K562 (cell line): ENCODE data around the gene N4BP2L1. TPM values are rescaled to one million over a fixed set of nuclear protein-coding genes. Genes with fewer than 3 reads are reported as not detected.

Experiments used
- ATAC-seq: fragments of 200-7000 bp; cut with Tn5 transposase; 3 replicates; pipeline ENCODE4 v1.9.1; 2020; ENCODE audit warnings: moderate library complexity
- BruUV-seq: library from RNA; stranded (reverse); fragments of 400-500 nt; replicated peaks from 2 replicates; lab custom pipeline; 2021; lab: Mats Ljungman, UMichigan
- CTCF ChIA-PET: fragments of 300-600 bp; formaldehyde crosslinking; extraction: SDS; loops from one replicate; lab custom pipeline; 2021; ENCODE audit warnings: low intra/inter-chr PET ratio; lab: Yijun Ruan, JAX
- POLR2A ChIA-PET: fragments of 300-600, 350-650 bp; sonication (Branson Sonifier 250); formaldehyde crosslinking; extraction: SDS; loops from one replicate; lab custom pipeline; 2021; ENCODE audit warnings: antibody characterized with exemption, inconsistent platforms; lab: Yijun Ruan, JAX
- DNase-seq, 4 experiments: peaks; one replicate each; pipeline versions ENCODE4 v3.0.0 to v3.0.0-alpha.2; 2011 to 2018; ENCODE audit warnings: low spot score in 3 of 4, mixed read lengths in 3 of 4; ENCODE audit errors: extremely low read depth in 1 of 4
- FAIRE-seq: peaks from 2 replicates; lab custom pipeline; 2011; peaks lifted over from hg19 to GRCh38; lab: Jason Lieb, UNC
- H2AFZ ChIP-seq: 2 replicates; pipeline ENCODE4 v1.6.0; 2011; ENCODE audit warnings: low read depth, low read length, control low read depth, inconsistent platforms
- H3K27ac ChIP-seq: fragments of 200-600 bp; 3 replicates; pipeline ENCODE4 v1.8.0; 2011; ENCODE audit warnings: low read depth, mild to moderate bottlenecking, control low read depth, inconsistent platforms, low read length, moderate library complexity, mixed read lengths; ENCODE audit errors: extremely low read depth
- H3K27me3 ChIP-seq, 2 experiments: fragments of 300-600 bp in 1 of 2; 2 replicates in 1 of 2; 3 replicates in 1 of 2; pipeline versions ENCODE4 v1.6.0 to v1.8.0; 2011; ENCODE audit warnings: inconsistent platforms in 2 of 2, low read length in 2 of 2, mild to moderate bottlenecking in 1 of 2, mixed read lengths in 1 of 2, moderate library complexity in 1 of 2; ENCODE audit not compliant: control insufficient read depth in 2 of 2, insufficient read depth in 2 of 2
- H3K36me3 ChIP-seq: fragments of 300-600 bp; 3 replicates; pipeline ENCODE4 v1.8.0; 2011; ENCODE audit warnings: mild to moderate bottlenecking, low read length, inconsistent platforms; ENCODE audit not compliant: control insufficient read depth, insufficient read depth
- H3K4me1 ChIP-seq, 2 experiments: fragments of 200-600 bp in 1 of 2; replicated peaks in 1 of 2; 2 replicates in 1 of 2; 3 replicates in 1 of 2; pipeline versions ENCODE4 v1.5.1 to v1.8.0; 2011; ENCODE audit warnings: inconsistent platforms in 2 of 2, low read length in 2 of 2, mild to moderate bottlenecking in 1 of 2, mixed read lengths in 1 of 2, moderate library complexity in 1 of 2; ENCODE audit not compliant: control insufficient read depth in 2 of 2, insufficient read depth in 2 of 2
- H3K4me2 ChIP-seq: 2 replicates; pipeline ENCODE4 v1.6.1; 2011; ENCODE audit warnings: low read length, control low read depth, inconsistent platforms, mixed read lengths; ENCODE audit not compliant: insufficient read depth
- H3K4me3 ChIP-seq: fragments of 200-600 bp; sonication (generic), shearing (Covaris generic); 2 replicates; pipeline ENCODE4 v1.5.1; 2016; ENCODE audit warnings: control low read depth, inconsistent platforms
- H3K79me2 ChIP-seq: fragments of 200-600 bp; 3 replicates; pipeline ENCODE4 v1.8.0; 2011; ENCODE audit warnings: low read length, inconsistent platforms; ENCODE audit not compliant: control insufficient read depth, insufficient read depth
- H3K9ac ChIP-seq, 2 experiments: 2 replicates each; pipeline versions ENCODE4 v1.6.0 to v1.6.1; 2011; ENCODE audit warnings: low read depth in 2 of 2, low read length in 2 of 2, control low read depth in 1 of 2, inconsistent platforms in 1 of 2, mild to moderate bottlenecking in 1 of 2, mixed read lengths in 1 of 2; ENCODE audit not compliant: insufficient read depth in 1 of 2
- H3K9me1 ChIP-seq: one replicate; pipeline ENCODE4 v1.6.0; 2011; ENCODE audit warnings: inconsistent platforms, mild to moderate bottlenecking, low read length, moderate library complexity; ENCODE audit not compliant: control insufficient read depth, insufficient read depth
- H3K9me3 ChIP-seq: replicated peaks from 2 replicates; pipeline ENCODE4 v1.5.1; 2011; ENCODE audit warnings: low read depth, low read length, inconsistent platforms; ENCODE audit not compliant: control insufficient read depth, insufficient read depth
- H4K20me1 ChIP-seq: replicated peaks from 2 replicates; pipeline ENCODE4 v1.6.1; 2011; ENCODE audit warnings: low read length, inconsistent platforms, mixed read lengths; ENCODE audit not compliant: control insufficient read depth, insufficient read depth
- ARHGAP35 ChIP-seq: fragments of 450-650 bp; IDR thresholded peaks from 2 replicates; pipeline ENCODE4 v1.6.1; 2018; ENCODE audit not compliant: partially characterized antibody
- EGR1 ChIP-seq: fragments of 450-650 bp; conservative IDR thresholded peaks from 2 replicates; pipeline ENCODE4 v1.6.1; 2017; ENCODE audit warnings: mild to moderate bottlenecking
- FOXP4 ChIP-seq: sonication (generic); formaldehyde crosslinking; IDR thresholded peaks from 2 replicates; pipeline ENCODE4 v1.8.0; 2022; ENCODE audit warnings: mild to moderate bottlenecking, missing genetic modification reagents, borderline replicate concordance
- TCF3 ChIP-seq: sonication (generic); formaldehyde crosslinking; IDR thresholded peaks from 2 replicates; pipeline ENCODE4 v1.4.0; 2020; ENCODE audit warnings: mild to moderate bottlenecking, missing genetic modification reagents
- WGBS: fragments of 100-300 bp; shearing (Covaris generic); methylation state at CpG from one replicate; pipeline ENCODE4 v1.1.6; 2016; ENCODE audit warnings: low coverage, mixed read lengths; ENCODE audit not compliant: insufficient coverage; ENCODE audit errors: missing lambda C conversion rate; 5-methylcytosine and 5-hydroxymethylcytosine counted together
- in situ Hi-C: fragments of 300-500 bp; cut with MboI; formaldehyde crosslinking; loops from 4 replicates; pipeline ENCODE4 v1.15.0; 2018; ENCODE audit warnings: inconsistent platforms, mixed read lengths
- intact Hi-C: fragments of 100-400 bp; cut with micrococcal nuclease; formaldehyde crosslinking; loops from 2 replicates; pipeline ENCODE4 v1.14.2; 2022
- polyA plus RNA-seq, 8 experiments: library from polyadenylated mRNA; depleted of rRNA in 4 of 8; stranded (reverse) in 5 of 8; unstranded in 3 of 8; fragments of >200 nt; fragmentation: Nextera tagmentation in 2 of 8; fragmentation: Illumina TruSeq in 1 of 8; extraction: Ambion mirVana in 2 of 8; extraction: Trizol in 1 of 8; gene quantifications; 2 replicates each; pipeline versions ENCODE4 v1.2.1 to v1.2.3, GENCODE V29; 2011 to 2014; ENCODE audit warnings: inconsistent platforms in 1 of 8, missing spikeins in 1 of 8
- total RNA-seq, 7 experiments: library from RNA; depleted of rRNA in 6 of 7; stranded (reverse); fragments of >200 nt in 6 of 7; fragmentation: Illumina TruSeq in 2 of 7; extraction: Trizol in 2 of 7; gene quantifications; 2 replicates each; pipeline versions ENCODE4 v1.2.1 to v1.2.3, GENCODE V29; 2011 to 2021; ENCODE audit warnings: low replicate concordance in 1 of 7
- TF ChIP-seq, protein P1 (sequence below): IDR thresholded peaks from 3 replicates; pipeline ENCODE4 v1.6.1; 2011; ENCODE audit warnings: borderline replicate concordance, mild to moderate bottlenecking, moderate library complexity; ENCODE audit not compliant: insufficient read length; ENCODE audit errors: extremely low read depth
- TF ChIP-seq, protein P2 (sequence below): fragments of 250-450 bp; sonication (Bioruptor Pico); IDR thresholded peaks from 2 replicates; pipeline ENCODE4 v1.8.0; 2022; ENCODE audit warnings: inconsistent platforms, mild to moderate bottlenecking, moderate library complexity, borderline replicate concordance

Gene N4BP2L1
- total and polyA plus RNA-seq, 9 of the 15 experiments (the other 6 are each of a cell fraction or from before 2014, with no cell fraction given), result 0.06 to 0.33 (median 0.15) TPM; not detected in 1

- Histone ChIP-seq H4K20me1 (no peaks in the 10 kb centered on the region), H3K36me3 (no peaks in the 10 kb centered on the region), H2AFZ (no peak overlapping the region), H3K9me1 (no peaks in the 10 kb centered on the region), H3K4me2 (no peak overlapping the region), H3K27ac (no peak overlapping the region), H3K4me3 (no peak overlapping the region)
- ATAC-seq (no peak), FAIRE-seq (no peak)
- 87% methylated on average over 3 of the region's 3 CpGs for WGBS
- in situ Hi-C loops, result no loop called here
- CTCF ChIA-PET, result no interaction called here
- intact Hi-C loops, result no loop called here
- TF ChIP-seq, protein P1, sequence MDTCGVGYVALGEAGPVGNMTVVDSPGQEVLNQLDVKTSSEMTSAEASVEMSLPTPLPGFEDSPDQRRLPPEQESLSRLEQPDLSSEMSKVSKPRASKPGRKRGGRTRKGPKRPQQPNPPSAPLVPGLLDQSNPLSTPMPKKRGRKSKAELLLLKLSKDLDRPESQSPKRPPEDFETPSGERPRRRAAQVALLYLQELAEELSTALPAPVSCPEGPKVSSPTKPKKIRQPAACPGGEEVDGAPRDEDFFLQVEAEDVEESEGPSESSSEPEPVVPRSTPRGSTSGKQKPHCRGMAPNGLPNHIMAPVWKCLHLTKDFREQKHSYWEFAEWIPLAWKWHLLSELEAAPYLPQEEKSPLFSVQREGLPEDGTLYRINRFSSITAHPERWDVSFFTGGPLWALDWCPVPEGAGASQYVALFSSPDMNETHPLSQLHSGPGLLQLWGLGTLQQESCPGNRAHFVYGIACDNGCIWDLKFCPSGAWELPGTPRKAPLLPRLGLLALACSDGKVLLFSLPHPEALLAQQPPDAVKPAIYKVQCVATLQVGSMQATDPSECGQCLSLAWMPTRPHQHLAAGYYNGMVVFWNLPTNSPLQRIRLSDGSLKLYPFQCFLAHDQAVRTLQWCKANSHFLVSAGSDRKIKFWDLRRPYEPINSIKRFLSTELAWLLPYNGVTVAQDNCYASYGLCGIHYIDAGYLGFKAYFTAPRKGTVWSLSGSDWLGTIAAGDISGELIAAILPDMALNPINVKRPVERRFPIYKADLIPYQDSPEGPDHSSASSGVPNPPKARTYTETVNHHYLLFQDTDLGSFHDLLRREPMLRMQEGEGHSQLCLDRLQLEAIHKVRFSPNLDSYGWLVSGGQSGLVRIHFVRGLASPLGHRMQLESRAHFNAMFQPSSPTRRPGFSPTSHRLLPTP, result no peak
- TF ChIP-seq, protein P2, sequence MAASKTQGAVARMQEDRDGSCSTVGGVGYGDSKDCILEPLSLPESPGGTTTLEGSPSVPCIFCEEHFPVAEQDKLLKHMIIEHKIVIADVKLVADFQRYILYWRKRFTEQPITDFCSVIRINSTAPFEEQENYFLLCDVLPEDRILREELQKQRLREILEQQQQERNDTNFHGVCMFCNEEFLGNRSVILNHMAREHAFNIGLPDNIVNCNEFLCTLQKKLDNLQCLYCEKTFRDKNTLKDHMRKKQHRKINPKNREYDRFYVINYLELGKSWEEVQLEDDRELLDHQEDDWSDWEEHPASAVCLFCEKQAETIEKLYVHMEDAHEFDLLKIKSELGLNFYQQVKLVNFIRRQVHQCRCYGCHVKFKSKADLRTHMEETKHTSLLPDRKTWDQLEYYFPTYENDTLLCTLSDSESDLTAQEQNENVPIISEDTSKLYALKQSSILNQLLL (CRISPR knock-in tag), result no peak
- no peak for TF ChIP-seq ARHGAP35
- TF ChIP-seq EGR1, result no peak
- TF ChIP-seq TCF3 (CRISPR knock-in tag), result no peak
- TF ChIP-seq FOXP4 (CRISPR knock-in tag), result no peak
- TF ChIP-seq, all 486 proteins: peak for 0
- POLR2A ChIA-PET, result no interaction called here
- no peaks in the 10 kb centered on the region for H3K79me2 ChIP-seq
- H3K9me3 ChIP-seq, result no peaks in the 10 kb centered on the region; the same call in 1 of the 2 replicates
- H3K9ac ChIP-seq, result no peak overlapping the region
- no peak for DNase-seq
- H3K27me3 ChIP-seq, result no peaks in the 10 kb centered on the region
- no peaks in the 10 kb centered on the region for H3K4me1 ChIP-seq
- no TSS peak for BruUV-seq
These were observed 4.9 kb upstream of the N4BP2L1 start for GRCh38 chr13:32432856-32433255.
